Measurements from ENCODE around the gene GGT7. TPM values are rescaled to one million over a fixed set of nuclear protein-coding genes. Genes with fewer than 3 reads are reported as not detected.

Gene GGT7
- total RNA-seq, 2 donors from 2014 or later = 15.0 to 20.2 TPM

Other genes starting within 250 kb of the GGT7 start
- 10 to 100 TPM in 1 of 2 donors, 1 to 10 TPM in 1; 8.4 to 10.2 TPM for gene PIGU, start 195.8 kb downstream of the GGT7 start, total RNA-seq
- gene TP53INP2, start 168.5 kb downstream of the GGT7 start, total RNA-seq = 10 to 100 TPM; 62.0 to 62.4 TPM
- gene NCOA6, start 47.2 kb downstream of the GGT7 start, total RNA-seq = 10 to 100 TPM; 26.3 to 30.7 TPM
- 10 to 100 TPM; 15.0 to 15.6 TPM for gene ACSS2, start 3.8 kb upstream of the GGT7 start, total RNA-seq
- gene GSS, start 83.0 kb upstream of the GGT7 start, total RNA-seq = 10 to 100 TPM; 23.3 to 27.0 TPM
- gene MYH7B, start 83.0 kb upstream of the GGT7 start, total RNA-seq = under 1 TPM; 0.50 to 0.70 TPM
- 10 to 100 TPM; 50.8 to 52.7 TPM for gene TRPC4AP, start 220.0 kb upstream of the GGT7 start, total RNA-seq